NCI-H82 treated with DMSO at 0.1 percent for 48 hours (cell line): ENCODE measurements around the gene ZNF260.
"Not testable (repeated sequence)": the region's sequence is repeated elsewhere in the genome, so short reads cannot be mapped to it uniquely, and the experiment has no call there.

ENCODE experiments used
- DNase-seq: peaks from one replicate; lab custom pipeline; 2025; ENCODE audit not compliant: unreplicated experiment; lab: John Stamatoyannopoulos, UW

The ZNF260 gene

DNA sequence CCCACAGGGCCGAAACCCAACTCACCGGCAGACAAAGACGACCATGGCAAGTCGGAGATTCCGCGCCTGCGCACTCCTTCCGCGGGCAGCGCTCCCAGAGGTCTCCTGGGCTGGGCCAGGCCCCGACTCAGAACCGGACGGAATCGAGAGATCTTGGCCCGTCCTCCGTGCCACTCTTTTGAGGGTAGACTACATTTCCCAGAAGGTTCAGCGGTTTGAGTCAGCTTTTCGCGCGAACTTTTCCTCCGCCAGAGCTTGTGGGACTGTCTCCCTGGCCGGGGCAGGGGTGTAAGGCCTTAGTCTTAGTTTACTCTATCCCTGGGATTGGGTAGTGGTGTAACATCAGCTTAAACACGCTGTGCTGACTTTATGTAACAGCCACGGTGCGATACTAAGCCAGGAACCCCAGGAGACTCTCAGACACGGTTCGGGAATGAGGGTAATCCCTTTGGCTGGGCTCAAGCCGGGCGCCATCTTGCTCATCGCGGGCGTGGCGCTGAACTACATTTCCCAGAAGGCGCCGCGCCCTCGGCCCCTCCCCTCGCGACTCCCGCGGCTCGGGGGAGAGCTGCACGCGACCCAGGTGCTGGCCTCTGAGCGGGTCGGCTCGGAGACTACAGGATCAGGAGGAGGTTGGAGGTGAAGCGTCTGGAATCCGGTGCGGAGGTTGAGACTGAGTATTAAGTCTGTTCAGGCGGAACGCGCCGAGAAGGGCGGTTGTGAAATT, at the start of gene ZNF260:
Gene ZNF260 (minus strand): TSS at position 78 of the 727 bp plus-strand sequence. CDS start 13,033 bp downstream, outside the sequence.
- peak; percentile 86 for DNase-seq

DNA sequence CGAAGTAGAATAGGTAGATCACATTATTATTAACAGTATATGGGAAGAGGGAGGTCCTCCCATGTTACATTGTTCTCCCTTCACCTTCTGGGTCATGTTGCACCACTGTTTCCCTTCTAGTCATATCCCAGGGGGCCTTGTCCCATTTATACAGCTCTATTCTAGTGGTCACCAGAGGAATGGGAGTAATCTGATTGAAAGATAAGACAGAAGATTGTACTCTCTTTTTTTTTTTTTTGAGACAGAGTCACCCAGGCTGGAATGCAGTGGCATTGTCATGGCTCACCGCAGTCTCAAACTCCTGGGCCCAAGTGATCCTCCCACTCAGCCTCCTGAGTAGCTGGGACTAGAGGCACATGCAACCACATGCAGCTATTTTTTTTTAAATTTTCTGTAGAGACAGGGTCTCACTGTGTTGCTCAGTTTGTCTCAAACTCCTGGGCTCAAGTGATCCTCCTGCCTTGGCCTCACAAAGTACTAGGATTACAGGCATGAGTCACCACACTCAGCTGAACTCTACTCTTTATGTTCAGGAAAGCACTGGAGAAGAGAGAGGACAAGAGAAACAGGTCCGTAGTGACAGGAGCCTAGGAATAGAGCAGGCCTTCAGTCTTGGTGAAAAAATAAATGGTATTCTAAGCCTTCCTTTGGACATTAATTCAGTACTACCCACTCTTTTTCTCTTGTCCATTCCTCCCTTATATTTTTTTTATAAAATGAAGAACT, 49.4 kb upstream of the ZNF260 start:
- DNase-seq: no peak

DNA sequence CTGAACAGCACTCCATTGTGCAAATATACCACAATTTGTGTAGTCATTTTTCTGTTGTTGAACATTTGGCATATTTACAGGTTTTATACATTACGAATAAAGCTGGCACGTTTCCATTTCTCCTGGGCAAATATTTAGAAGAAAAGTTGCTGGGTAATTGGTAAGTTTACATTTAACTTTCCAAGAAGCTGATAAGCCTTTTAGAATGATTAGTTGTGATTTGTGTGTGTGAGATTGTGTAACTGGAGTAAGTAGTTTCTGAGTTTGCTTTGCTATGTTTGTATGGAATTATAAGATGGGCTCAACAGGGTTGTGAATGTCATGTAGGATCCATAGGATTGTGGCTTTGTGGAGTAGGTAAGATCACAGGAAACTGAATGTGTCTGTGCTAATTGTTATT, 46.7 kb upstream of the ZNF260 start:
- DNase-seq: no peak

DNA sequence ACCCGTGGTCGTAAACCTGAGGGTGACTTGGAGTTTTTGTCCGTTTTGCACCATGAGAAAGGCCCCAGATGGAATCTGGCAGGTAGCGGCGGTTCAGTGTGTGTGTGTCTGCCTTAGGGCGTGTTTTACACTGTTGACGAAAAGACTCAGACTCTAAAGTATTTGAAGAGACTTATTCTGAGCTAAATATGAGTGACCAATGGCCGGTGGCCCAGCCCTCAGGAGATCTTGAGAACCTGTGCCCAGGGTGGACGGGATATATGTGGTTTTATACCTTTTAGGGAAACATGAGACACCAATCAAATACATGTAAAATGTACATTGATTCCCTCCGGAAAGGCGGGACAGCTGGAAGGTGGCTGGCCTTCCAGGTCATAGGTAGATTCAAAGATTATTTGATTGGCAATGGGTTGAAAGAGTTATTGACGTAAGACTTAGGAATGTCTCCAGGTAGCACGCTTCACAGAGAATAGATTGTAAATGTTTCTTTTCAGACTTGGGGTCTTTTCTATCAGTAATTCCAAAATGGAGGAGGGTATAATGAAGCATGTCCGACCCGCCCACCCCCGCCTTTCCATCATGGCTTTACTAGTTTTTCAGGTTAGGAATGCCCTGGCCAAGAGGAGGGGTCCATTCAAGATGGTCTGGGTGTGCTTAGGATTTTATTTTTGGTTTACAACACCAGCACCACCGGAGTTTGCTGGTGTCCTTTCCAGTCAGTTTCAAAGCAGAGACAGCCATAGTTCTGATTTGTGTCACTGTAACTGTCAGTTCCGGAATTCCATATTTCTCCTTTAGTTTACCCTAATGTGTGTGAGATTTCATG, 46.0 kb upstream of the ZNF260 start:
- DNase-seq: no peak

DNA sequence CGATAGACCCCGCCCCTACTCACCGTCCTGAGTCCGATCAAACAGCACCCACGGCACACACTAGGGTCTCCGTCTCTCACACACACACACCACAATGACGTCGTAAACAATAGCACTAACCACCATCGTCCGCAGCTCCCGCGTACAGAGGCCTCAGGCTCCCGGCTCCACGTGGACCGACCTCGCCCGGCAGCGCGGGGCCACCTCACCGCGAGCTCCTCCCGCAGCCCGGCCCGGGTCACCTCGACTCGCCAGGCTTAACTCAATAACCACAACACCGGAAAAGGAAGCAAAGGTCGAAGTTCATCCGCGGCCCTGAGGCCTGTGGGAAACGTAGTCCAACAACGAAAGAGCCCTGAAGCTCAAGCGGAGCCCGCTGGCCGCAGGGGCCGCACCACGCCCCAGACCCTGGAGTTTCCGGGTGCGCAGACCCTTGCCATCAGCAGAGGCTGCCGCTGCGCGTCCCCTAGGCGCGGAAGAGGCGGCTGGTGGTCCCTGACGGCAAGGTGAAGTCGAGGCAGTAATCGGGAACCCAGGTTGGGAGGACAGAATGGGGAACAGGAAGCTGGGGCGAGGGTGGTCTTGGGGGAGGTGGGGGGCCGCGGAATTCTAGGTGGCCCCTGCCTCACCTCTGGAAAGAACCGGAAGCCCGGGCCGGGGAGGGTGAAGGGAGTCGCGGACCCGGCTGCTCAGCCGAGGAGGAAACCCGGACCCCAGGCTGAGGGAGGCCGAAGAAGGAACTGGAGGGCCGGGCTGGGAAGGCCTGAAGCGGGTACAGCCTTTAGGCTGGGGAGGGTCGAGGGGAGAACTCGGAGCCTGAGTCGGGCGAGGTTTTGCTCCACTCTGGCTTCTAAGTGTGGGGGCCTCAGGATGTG, 45.2 kb upstream of the ZNF260 start, which contains the start of gene ZNF529:
Gene ZNF529 (minus strand): TSS at position 273 of the 875 bp plus-strand sequence. CDS start 946 bp downstream, outside the sequence.
- DNase-seq: peak; percentile 90

DNA sequence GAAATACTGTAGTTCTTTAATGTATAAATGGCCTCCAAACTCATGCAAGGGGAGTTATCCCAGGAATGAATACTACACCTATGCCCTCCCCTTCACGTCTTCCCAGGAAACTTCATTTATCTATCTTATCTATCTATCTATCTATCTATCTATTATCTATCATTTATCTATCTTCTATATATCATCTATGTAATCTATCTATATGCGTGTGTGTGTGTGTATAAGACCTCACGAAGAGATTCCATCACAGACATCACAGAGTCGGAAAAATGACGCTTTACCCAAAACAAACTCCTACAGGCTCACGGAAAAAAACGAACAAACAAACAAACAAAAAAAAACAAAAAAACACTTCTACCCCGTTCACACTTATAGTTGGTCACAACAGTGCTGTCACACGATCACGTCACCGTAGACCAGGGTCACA, 44.5 kb upstream of the ZNF260 start:
- no peak for DNase-seq

DNA sequence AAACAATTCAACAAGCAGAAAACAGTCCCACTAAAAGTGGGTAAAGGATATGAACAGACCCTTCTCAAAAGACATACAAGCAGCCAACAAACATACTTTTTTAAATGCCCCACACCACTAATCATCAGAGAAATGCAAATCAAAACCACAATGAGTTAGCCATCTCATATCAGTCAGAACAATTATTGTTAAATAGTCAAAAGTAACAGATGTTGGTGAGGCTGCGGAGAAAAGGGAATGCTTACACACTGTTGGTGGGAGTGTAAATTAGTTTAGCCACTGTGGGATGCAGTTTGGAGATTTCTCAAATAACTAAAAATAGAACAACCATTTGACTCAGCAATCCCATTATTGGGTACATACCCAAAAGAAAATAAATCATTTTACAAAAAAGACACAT, 36.3 kb upstream of the ZNF260 start:
- DNase-seq: no peak

DNA sequence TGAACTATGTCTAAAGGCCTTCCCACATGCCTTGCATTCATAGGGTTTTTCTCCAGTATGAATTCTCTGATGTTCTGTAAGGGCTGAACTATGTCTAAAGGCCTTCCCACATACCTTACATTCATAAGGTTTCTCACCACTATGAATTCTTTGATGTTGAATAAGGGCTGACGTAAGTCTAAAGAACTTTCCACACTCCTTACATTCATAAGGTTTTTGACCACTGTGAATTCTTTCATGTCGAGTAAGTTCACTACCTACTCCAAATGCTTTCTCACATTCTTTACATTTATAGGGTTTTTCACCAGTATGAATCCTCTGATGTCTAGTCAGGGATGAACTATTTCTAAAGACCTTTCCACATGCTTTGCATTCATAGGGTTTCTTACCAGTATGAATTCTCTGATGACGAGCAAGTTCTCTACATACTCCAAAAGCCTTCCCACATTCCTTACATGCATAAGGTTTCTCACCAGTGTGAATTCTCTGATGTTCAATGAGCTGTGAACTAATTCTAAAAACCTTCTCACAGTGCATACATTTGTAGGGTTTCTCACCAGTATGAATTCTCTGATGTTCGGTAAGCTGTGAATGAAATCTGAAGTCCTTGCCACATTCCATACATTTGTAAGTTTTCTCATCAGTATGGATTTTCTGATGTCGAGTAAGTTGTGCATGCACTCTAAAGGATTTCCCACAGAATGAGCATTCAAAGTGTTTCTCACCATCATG, 19.1 kb upstream of the ZNF260 start:
- DNase-seq: no peak

DNA sequence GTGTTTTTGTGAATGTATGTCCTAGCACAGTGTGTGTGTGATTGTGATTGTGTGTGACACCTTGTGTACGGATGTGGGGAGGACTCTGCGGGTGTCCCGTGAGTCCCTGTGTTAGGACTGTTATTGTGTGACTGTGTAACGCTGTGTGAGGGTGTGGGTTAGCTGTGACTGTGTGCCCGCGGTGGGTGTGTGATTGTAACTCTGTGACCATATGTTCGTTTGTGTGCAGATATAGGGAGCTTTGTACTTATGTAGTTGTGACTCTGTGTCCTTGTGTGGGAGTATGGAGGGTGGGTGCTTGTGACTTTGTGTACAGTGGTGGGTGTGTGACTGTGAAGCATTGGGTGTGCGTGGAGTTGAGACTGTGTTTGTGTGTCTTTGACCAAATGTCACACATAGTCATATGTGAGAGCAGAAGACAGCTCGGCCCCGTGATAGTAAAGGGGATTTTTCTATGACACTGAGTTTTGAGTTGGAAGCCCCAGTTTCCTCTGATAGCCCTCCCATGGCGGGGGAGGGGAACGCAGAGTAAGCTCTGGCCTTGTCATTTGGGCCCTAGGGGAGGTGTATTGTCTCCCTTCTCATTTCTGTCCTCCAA, 949 bp upstream of the ZNF260 start:
- no peak for DNase-seq

DNA sequence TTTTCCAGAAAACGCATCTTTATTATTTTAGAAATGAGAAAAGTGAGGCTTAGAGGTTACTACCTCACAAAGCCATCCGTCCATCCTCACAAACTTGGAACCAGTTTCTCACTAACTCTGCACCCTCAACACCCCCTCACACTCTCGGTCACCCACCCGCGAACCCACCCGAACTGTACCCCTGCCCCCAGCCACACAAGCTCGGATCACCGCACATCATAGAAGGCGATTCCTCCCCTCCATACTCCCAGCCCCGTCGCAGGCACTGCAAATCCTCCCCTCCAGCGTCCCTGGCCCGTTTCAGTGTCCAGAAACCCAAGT, 238 bp downstream of the ZNF260 start:
- no peak for DNase-seq

DNA sequence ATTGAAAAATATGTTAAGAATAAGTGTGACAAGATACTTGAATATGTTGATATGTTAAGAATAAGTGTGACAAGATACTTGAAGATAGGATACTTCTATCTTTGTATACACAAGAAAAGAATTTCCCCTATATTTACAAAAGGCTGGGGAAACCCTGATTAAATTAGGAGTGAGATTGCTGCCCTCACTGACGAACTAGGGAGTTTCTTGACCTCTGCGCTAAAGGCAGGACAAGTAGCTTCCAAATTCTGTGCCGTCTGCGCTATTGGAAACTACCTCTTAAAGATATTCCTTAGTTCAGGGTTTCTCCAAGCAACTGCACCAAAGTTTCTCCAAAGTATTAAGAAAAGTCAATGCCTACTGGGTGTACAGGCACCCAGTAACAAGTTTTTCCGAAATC, 730 bp downstream of the ZNF260 start:
- no peak for DNase-seq

DNA sequence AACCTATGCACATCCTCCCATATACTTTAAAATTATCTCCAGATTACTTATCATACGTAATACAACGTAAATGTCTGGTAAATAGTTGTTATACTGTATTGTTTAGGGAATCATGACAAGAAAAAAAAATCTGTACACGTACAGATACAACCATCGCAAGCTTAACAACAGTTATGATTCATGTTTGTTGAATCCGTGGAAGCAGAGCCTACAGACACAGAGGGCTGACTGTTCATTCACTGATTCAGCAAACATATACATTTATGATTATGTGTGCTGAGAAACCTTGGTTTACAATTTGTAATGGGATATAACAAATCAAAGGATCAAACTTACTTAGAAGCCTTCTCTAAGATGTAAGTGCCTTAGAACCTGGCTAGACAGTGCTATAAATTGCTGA, 1.5 kb downstream of the ZNF260 start:
- DNase-seq: no peak

DNA sequence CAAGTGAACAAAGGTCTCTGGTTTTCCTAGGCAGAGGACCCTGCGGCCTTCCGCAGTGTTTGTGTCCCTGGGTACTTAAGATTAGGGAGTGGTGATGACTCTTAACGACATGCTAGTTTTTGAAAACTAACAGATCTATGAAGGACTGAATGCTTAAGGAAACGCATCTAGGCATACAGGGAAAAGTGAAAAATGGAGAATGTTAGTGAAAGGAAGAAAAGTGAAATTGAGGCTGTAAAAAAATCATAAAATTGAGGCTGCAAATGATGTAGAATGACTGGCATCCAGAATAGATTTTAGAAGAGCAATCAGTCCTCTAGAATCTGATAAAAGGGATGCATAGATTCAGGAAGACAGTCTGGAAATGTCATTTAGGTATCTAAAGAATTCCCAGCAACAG, 3.5 kb downstream of the ZNF260 start:
- no peak for DNase-seq

DNA sequence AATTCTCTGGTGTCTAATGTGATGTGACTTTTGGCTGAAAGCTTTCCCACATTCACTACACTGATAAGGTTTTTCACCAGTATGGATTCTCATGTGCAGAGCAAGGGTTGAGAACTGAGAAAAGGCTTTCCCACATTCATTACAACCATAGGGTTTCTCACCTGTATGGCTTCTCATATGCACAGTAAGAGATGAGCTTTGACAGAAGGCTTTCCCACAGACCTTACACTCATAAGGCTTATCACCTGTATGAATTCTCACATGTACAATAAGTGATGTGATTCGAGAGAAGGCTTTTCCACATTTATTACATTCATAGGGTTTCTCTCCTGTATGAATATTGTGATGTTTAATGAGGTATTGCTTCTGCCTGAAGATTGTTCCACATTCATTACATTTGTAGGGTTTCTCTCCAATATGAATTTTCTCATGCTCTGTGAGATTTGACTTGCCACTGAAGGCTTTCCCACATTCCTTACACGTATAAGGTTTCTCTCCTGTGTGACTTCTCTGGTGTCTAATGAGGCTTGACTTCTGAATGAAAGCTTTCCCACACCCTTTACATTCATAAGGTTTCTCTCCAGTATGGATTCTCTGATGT, 14.0 kb downstream of the ZNF260 start:
- no peak for DNase-seq

DNA sequence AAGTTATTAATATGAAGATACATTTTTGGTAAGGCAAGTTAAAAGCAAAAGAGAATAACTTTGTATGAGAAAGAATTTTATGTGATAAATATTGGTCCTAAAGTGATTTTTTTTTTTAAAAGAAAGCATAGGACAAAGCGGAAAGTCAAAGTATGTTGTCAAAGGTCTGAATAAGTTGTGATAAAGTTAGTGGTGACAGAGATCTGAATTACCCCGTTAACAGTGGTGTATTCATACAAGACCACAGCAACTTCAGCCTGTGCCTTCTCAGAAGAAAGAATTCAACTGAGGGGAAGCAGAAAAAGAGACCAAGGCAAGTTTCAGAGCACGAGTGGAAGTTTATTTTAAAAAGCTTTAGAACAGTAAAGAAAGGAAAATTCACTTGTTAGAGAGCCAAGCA, 19.7 kb downstream of the ZNF260 start:
- no peak for DNase-seq

DNA sequence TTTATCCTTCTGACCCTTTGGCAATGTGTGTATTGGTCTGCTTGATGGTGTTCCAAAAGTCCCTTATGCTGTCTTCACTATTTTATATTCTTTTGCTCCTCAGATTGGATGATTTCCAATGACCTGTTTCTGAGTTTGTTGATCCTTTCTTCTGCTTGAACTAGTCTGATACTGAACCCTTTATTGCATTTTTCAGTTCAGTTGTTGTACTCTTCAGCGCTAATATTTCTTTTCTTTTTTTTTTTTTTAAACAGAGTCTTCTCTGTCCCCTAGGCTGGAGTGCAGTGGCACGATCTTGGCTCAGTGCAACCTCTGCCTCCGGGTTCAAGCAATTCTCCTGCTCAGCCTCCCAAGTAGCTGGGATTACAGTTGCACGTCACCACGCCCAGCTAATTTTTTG, 26.1 kb downstream of the ZNF260 start:
- DNase-seq: no peak

DNA sequence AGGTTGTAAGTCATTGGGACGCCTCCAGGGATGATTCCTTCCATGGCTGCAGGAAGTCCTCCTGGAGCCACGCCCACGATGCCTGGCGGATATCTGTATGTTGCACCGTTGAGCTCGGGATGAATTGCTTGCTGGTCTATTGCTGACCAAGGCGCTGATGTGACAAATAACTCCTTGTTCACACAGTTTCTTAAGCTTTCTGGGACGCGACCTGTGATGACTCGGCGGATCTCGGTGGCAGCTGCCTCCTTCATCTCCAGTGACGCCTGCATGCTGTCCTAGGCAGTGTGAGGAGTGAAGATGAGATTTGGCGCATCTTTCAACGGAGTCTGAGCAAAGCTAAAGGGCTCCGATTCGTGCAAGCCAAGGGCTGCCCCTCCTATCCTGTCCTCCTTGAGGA, 31.1 kb downstream of the ZNF260 start:
- DNase-seq: no peak

DNA sequence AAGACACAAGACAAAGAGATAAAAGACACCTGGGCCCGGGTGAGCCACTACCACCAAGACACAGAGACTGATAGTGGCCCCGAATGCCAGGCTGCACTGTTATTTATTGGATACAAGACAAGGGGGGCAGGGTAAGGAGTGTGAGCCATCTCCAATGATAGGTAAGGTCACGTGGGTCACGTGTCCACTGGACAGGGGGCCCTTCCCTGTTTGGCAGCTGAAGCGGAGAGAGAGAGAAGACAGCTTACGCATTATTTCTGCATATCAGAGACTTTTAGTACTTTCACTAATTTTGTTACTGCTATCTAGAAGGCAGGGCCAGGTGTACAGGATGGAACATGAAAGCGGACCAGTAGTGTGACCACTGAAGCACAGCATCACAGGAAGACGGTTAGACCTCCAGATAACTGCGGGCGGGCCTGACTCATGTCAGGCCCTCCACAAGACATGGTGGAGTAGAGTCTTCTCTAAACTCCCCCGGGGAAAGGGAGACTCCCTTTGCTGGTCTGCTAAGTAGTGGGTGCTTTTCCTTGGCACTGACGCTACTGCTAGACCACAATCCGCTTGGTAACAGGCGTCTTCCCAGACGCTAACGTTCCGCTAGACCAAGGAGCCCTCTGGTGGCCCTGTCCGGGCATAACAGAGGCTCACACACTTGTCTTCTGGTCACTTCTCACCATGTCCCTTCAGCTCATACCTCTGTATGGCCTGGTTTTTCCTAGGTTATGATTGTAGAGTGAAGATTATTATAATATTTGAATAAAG, 35.2 kb downstream of the ZNF260 start:
- DNase-seq: not testable (repeated sequence)

DNA sequence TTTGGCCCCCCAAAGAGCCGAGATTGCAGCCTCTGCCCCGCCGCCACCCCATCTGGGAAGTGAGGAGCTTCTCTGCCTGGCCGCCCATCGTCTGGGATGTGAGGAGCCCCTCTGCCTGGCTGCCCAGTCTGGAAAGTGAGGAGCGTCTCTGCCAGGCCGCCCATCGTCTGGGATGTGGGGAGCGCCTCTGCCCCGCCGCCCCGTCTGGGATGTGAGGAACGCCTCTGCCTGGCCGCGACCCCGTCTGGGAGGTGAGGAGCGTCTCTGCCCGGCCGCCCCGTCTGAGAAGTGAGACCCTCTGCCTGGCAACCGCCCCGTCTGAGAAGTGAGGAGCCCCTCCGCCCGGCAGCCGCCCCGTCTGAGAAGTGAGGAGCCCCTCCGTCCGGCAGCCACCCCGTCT, 37.2 kb downstream of the ZNF260 start:
- not testable (repeated sequence) for DNase-seq
